Measurements from ENCODE around the gene BEST1.

BEST1 gene

DNA sequence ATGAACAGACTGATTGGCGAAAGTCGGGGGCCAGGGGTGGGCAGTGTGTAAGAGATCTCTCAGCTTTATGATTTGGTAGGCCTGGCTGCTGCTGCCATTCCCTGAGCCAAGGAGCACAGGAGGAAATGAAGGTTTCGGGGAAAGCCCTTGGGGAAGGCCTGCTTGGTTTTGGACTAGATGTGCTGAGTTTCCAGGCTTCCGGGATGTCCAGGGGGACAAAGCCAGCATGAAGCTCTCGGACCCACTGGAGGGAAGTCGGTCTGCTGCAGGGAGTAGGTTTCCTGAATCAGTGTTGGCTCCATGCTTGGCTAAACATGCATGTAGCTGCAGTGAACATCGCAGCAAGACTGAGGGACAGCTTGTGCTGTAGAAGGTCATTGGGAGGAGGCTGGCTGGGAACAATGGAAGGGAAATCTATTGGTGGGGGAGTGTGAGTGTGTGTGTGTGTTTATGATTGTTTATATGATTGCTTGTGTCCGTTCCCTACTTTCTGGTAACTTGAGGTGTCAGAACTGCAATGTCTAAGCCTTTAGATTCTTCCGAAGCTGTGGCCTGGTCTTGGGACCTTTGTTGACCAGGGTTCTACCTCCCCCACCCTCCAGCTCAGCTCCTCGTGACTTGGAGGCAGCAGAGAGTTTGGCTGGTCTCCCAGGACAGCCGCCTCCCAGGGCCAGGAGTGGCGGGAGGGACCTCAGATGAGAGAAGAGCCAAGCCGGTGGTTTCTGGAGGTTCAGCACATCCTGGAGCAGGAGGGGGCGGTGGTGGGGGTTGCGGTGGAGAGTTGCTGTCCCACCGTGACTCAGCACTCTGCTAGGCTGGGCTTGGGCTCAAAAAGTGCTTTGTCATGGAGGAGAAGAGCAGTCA lies 21.3 kb downstream of the BEST1 start:
- peak; percentile 88 to 99 (median 94) for DNase-seq
- intact Hi-C loops (cut with DNase I), result loop anchor here (5.0 kb wide), 1 partner anchor 36 kb away; no protein-coding TSS in a partner anchor

DNA sequence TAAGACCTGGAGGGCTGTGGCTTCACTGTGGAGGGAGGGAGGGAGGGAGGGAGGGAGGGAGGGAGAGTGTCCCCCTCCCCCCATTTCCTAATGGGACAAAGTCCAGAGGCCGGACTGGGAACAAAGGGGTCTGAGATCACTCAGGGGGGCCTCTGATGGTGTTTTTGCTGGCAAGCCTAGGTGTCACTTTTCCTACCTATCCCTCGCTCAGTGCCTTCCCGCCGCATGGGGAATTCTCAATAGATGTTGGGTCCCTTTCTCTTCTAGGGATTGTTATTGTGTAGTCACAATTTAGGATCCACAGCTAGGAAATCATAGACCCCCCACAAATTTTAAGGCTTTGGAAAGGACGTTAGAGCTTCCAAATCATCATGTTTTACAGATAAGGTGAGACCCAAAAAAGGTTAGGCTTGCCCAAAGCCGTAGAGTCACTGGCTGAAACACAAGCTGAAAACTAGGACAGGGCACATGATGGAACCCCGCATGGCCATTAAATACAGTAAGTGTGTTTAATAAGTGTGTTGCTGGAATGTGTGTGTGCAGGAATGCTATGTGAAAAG lies 22.0 kb downstream of the BEST1 start:
- intact Hi-C loops (cut with DNase I), result loop anchor here (5.0 kb wide), 1 partner anchor 35 kb away; no protein-coding TSS in a partner anchor
- peak in 9 of 42 donors; percentile 5 to 34 (median 18) for DNase-seq

DNA sequence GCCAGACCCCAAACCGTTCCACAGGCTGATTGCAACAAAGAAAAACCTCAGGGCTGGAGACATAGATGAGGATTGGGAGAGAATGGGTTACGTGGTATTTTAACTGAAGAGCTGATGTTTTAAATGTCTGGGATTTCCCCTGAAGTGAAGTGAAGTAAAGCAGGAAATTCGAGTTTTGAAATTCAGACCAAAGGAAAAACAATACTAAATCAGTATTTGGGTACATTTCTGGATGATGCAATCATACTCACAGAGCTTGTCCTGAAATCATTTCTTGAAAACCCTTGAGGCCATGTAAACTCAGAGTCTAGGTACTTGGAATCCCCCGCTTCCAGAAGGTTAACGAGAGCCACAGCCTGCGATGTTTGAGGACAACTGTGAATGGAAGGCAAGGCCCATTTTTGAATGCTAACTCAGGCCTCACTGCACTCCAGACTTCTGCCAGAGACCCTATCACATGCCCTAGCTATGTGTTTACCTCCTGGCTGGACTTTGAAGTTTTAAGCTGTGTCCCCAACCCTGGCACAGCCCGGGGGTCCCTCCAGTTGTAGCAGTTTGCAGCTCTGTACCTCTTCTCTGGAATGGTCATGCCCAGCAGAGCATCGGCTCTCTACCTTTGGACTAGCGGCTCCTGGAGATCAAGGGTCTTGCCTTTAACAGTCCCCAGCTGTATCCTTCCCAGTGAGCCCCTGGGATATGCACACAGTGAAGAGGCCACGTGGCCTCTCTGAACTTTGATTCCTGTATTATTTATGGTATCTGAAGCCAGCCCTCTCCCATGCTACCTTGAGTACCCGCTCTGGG lies 22.7 kb downstream of the BEST1 start:
- DNase-seq, result peak in 10 of 42 donors; percentile 4 to 36 (median 14)
- intact Hi-C loops (cut with DNase I), result loop anchor here (5.0 kb wide), 1 partner anchor 34 kb away; no protein-coding TSS in a partner anchor

DNA sequence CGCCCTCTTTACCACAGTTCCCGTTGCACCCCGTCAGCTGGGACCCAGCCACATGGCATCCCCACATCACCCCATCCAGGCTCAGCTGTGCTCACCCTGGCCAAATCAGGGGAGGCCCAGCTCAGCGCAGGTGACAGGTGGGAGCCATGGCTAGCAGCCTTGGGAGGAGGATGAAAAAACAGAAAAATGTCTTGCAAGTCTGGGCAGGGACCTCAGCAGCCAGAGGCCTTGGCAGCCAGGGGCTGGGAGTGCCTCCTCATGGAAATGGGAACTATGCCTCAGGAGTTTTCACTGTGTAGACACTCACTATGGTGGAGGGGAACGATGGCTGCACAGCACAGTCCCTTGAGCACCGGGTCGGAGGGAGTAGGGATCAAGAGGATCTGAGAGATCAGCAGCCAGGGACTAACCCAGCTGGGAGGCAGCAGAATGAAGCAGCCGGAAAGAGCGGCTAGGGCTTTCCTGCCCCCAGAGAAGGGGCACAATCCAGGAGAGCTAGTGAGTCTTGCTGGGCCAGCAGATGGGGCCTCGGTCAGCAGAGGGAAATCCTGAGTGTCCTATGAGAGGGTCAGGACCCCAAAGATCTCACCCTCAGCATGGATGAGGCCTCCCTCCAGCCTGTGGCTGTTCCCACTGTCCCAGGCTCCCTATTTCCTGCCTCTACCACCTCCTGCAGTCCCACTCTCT lies 23.5 kb downstream of the BEST1 start:
- DNase-seq, result peak in 12 of 42 donors; percentile 8 to 45 (median 24)
- intact Hi-C loops (cut with DNase I), result loop anchor here (5.0 kb wide), 1 partner anchor 34 kb away; no protein-coding TSS in a partner anchor

DNA sequence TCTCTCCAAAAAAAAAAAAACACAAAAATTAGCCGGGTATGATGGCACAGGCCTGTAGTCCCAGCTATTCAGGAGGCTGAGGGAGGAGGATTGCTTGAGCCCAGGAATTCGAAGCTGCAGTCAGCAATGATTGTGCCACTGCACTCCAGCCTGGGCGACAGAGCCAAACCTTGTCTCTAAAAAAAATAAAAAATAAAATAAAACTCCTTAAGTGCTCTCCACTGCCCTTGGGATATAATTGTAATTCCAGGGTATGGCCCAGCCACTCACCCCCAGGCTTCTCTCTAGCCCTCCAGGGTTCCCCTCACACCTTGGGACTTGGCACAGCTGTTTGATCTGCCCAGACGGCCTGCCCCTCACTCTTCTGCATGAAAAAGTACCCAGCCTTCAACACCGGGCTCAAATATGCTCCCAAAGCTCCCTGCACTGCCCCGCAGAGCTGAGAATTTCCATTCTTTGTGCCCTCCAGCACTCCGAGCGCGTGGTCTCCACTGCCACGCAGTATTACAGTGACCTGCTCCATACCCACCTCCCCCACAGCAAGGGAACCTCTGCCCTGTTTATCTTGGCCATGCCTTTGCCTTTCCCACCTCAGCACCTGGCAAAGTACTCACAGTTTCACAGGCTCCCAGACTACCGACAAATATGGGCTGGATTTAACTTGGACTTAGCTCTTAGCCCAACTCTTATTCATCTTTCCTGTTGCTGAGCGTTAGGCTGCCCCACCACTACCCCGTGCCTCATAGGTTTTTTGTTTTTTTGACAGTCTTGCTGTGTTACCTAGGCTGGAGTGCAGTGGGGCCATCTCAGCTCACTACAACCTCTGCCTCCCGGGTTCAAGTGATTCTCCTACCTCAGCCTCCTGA lies 24.8 kb downstream of the BEST1 start:
- peak in 10 of 42 donors; percentile 2 to 39 (median 9) for DNase-seq
- intact Hi-C loops (cut with DNase I), result loop anchor here (5.0 kb wide), 1 partner anchor 32 kb away; no protein-coding TSS in a partner anchor

DNA sequence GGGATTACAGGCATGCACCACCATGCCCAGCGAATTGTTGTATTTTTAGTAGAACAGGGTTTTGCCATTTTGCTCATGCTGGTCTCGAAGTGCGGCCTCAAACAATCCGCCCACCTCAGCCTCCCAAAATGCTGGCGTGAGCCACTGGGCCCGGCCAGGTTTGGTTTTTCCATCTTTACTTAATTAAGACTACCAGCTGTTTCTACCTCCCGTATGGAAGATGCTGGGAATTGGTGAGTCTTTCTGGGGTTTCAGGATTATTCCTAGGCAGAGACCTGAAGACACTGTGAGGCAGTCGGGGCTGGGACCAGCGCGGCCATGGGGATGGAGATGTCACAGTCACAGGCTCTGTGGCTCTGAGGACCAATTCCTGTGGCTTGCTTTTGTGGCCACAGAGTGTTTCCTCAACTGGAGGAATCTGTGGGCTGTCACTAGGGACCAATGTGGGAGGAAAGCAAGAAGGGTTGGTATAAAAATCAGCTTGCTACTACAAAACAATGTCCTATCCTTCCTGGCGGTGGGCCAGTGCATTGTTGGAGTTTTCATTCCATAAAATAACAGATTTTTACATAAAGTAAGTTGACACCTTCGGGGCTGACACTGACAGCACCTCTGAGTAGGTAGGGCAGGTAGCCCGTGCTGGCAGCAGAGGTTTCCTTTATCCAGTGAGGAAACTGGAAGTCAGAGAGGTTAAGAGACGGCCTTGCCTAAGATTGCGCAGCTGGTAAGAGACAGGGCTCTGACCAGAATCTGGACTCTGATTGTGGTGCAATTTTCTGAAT lies 25.7 kb downstream of the BEST1 start:
- intact Hi-C loops (cut with DNase I), result no loop called here
- peak in 10 of 42 donors; percentile 8 to 44 (median 19) for DNase-seq

DNA sequence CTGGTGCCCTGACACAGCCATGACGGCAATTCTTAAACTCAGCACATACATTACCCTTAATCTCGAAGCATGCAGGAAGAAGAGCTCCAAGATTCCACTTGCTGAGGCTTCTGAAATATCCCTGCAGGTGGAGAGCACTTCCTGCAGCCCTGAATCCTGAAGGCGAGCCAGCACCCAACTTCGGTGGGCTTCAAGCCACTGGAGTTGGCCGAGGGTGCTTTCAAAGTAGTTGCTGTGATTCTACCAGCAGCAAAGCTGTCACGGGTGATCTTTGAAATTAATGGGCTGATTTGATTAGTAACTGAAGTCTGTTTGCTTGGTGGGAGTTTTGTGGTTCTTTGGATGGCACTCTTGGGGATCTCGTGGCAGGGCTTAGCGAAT lies 26.3 kb downstream of the BEST1 start:
- DNase-seq, result peak in 4 of 42 donors; percentile 3 to 20 (median 14)
- intact Hi-C loops (cut with DNase I), result no loop called here

DNA sequence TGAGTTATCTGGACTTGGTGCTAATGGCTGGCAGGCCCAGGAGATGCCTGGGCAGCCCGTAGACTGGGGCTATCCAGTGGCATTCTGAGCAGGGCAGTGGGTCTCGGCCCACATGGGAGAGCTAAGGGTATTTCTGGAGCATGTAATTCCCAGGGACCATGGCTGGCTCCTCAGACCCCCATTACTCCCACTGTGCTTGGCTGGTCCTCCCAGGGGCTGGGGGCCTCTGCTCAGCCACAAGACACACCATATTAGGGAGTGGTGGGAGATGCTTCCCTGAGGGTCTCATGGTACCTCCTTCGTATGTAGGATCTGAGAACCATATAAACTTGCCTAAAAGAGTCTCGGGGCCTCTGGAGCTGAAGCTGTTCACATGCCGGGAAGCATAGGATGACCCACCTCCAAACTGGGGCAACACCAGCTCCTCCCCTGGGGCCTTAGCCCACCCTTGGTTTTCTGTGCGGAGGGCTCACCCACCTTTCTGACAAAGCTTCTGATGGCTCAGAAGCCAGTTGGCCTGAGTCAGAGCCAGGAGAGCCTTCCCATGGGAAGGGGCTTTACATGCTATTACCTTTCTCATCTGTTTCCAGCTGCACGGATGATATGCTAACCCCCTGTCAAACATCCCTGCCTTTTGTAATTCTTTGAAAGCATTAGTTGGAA lies 26.8 kb downstream of the BEST1 start:
- DNase-seq, result peak in 8 of 42 donors; percentile 2 to 19 (median 10)
- intact Hi-C loops (cut with DNase I), result no loop called here

DNA sequence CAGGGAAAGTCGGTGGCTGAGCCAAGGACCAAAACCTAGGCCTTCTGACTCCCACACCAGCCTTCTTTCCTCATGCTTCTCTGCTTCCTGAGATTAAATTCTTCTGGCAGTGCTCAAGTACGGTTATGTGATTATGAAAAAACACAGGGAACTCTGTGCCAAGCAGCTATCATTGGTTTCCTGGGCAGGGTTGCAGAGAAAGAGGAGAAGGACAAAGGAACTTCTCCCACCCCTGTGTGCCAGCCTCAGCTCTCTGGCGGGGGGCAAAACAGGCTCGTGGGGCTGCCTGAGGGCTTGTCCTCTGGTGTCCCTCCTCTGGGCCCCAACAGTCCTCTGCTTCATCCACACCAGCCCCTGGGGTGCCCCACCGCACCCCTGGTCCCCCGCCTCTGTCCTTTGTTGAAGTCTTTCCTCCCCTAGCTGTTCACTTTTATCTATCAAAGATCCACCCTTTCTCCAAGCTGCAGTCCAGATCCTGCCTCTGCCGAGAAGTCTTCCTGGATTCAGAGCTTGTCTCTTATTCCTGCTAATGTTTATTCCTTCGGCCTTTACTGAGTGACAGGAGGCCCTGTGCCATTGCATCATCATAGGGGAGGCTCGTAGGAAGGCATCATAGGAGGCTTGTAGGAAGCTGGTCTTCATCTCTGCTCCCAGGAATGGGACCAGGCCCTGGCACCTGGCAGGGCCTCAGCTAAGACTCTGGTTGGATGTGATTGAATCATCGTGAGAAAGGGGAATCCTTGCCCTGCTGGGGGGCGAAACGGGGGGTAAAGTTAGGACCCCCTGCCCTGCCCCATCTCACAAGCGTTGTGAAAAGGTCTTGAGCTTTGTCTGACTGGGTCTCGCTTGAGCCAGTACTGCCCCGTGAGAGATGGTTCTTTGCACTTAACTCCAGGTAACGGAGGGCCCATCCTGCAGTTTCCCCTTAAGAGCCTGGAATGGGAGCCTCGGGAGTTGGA lies 28.8 kb downstream of the BEST1 start:
- DNase-seq, result peak in 8 of 42 donors; percentile 3 to 36 (median 14)
- intact Hi-C loops (cut with DNase I), result no loop called here

DNA sequence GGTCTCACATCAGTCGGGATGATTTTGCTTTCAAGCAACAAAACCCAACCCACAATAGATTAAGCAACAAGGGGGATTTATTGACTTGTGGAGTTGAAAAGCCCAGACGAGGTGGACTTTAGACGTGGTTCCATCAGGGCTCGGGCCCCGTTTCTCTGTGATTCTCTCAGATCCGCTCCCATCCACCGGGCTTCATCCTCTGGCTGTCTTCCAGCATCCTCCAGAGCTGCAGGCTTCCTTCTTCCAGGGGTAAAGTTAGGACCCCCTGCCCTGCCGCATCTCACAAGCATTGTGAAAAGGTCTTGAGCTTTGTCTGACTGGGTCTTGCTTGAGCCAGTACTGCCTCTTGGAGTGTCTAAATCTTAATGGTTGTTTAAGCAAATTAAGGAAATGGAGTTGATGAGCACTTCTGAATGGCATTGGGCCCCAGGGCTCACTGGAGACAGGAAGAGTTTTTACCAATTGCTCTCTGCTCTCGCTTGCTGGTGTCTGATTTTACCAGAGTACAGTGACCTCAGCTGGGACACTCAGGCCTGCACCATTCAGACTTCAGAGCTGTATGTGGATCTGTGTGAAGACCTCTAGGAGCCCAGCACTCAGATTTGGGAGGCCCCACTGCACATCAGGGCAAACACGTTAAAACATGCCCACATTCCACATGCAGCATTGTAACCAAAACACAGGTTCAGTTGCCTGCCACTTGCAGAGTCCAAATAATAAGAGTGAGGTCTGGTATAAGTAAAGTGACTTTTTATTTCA lies 30.8 kb downstream of the BEST1 start:
- peak in 10 of 42 donors; percentile 5 to 35 (median 14) for DNase-seq

DNA sequence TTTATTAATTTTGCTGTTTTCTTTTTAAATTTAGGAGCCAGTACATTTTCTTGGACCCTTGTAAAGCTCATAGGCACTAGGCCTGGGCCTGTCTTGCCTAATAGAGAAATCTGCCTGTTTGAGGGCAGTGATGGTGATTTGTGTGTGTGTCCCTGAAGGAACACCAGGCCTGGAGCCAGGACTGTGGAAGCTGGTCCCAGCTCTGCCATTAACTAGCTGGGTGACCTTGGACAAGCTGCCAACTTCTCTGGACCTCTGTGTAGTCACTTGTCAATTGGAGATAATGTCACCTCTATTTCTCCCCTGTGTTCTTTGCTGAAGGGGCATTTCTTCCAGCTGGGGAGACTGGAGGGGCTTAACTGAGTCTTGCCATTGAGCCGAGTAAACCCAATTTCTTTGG lies 33.3 kb downstream of the BEST1 start:
- intact Hi-C loops (cut with DNase I), result no loop called here
- DNase-seq, result peak in 9 of 42 donors; percentile 4 to 42 (median 20)

More for the DNA sequence above, 30.8 kb downstream of the BEST1 start:
- intact Hi-C loops (cut with DNase I), result no loop called here

DNA sequence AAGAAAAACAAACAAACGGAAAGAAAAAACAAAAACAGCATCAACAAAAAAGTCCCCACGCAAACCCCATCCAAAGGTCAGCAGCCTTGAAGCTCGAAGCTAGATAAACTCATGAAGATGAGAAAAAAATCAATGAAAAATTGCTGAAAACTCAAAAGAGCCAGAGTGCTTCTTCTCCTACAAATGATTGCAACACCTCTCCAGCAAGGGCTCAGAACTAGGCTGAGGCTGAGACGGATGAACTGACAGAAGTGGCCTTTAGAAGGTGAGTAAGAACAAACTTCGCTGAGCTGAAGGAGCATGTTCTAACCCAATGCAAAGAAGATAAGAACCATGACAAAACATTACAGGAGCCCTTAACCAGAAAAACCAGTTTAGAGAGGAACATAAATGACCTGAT lies 35.7 kb downstream of the BEST1 start:
- DNase-seq, result no peak
- intact Hi-C loops (cut with DNase I), result no loop called here

DNA sequence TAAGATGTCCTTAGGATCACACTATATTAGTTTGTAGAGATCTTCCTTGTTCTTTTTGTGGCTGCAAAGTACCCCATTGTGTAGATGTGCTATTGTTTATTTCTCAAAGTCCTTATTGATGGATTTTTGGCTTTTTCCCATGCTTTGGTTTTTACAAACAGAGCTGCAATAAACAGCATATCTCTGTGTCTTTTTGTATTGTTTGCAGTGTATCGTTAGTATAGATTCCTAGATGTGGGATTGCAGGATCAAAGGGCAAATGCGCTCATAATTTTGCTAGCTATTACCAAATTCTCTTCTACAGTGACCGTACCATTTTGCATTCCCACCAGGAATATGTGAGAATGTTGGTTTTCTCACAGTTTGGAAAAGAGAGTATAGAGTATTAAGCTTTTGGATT lies 44.8 kb downstream of the BEST1 start:
- intact Hi-C loops (cut with DNase I), result no loop called here
- peak in 1 of 42 donors; percentile 45 for DNase-seq

DNA sequence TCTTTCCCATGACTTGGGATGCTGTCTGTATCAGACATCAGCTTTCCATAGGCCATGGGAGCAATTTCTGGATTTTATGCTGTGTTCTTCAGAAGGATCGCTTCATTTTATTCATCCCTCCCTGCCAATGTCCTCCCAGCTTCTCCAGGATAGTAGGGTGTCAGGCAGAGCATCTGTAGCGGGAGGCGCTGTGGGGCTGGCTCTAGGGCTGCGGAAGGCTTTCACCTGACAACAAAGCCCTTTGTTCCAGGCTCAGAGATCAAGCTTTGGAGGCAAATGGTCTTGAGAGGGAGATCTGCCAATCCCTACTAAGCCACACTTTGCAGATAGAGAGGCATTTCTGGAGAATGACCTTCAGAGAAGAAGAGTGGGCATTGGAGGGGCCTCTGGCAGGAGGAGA lies 46.8 kb downstream of the BEST1 start:
- DNase-seq, result peak; percentile 35 to 93 (median 82)
- intact Hi-C loops (cut with DNase I), result no loop called here
